Central memory CD8-positive, alpha-beta T cell (primary cell): ENCODE results near the gene PAFAH2.

ENCODE experiments used
- ATAC-seq: fragments of 150-1000 bp; cut with Tn5 transposase; replicated peaks from 2 replicates; pipeline ENCODE4 v1.10.0; 2022; ENCODE audit warnings: mild to moderate bottlenecking, moderate FRiP score, moderate number of reproducible peaks; ENCODE audit not compliant: poor library complexity, severe bottlenecking; ENCODE audit errors: extremely low read depth
- DNase-seq, 2 donors: peaks; one replicate each; pipeline ENCODE4 v3.0.0; 2021; ENCODE audit warnings: low spot score in 2 of 2
- H3K27ac Mint-ChIP-seq: one replicate; pipeline ENCODE4 v1.8.0; 2022; ENCODE audit warnings: low read depth, mild to moderate bottlenecking, moderate library complexity, mixed read lengths
- H3K27me3 Mint-ChIP-seq: one replicate; pipeline ENCODE4 v1.8.0; 2022; ENCODE audit warnings: mixed read lengths
- H3K36me3 Mint-ChIP-seq: one replicate; pipeline ENCODE4 v1.8.0; 2022; ENCODE audit warnings: mild to moderate bottlenecking, moderate library complexity, mixed read lengths; ENCODE audit not compliant: insufficient read depth
- H3K4me1 Mint-ChIP-seq: one replicate; pipeline ENCODE4 v1.8.0; 2022; ENCODE audit warnings: mixed read lengths
- H3K4me3 Mint-ChIP-seq: one replicate; pipeline ENCODE4 v1.8.0; 2022; ENCODE audit warnings: mild to moderate bottlenecking, moderate library complexity, mixed read lengths
- H3K9me3 Mint-ChIP-seq: one replicate; pipeline ENCODE4 v1.8.0; 2022; ENCODE audit warnings: mixed read lengths

Gene PAFAH2

DNA sequence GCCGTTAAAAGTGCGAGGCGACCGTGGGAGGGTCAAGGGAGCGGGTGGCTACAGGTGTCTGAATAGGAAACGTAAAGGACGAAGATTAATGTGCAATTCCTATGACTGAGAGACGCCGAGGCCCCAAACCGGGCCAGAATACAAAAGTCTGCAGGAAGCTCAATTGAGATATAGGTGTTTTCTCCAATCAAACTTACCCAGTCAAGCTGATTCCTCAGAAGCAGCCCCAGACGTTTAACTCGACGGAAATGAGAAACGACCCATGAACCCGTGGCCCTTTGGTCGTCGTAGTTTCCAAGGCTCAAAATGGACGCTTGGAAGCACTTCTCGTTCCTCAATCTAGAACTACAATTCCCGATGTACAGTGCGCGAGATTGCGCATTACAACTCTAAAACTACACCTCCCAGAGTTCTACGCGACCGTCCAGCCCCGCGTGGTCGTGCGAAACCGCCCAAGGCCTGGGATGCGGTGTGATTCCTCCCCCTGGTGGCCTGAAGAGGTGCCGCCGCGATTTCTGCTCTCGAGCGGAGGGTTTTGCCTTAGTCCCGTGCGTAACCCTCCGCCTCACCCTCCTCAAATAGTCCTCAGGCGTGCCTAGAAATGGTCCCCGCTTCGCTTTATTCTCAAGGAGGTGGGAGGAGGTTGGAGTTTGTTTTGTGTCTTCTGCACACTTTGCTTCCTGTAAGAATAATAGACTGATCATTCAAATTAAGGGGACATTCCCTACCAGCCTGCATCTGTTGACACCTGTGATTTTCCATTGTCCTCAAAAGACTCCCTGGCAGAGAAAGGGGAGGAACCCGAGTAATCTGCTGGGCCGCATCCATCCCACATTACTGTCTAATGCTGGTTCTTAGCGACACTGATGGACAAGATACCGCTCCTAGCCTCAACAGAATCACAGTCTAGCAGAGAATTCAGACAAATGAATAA is at the start of gene PAFAH2:
TSS of gene PAFAH2 (minus strand) at position 236 of the 934 bp plus-strand sequence. CDS start 7,247 bp downstream, outside the sequence.
- H3K27me3 Mint-ChIP-seq, result no peaks in the 10 kb centered on the region

DNA sequence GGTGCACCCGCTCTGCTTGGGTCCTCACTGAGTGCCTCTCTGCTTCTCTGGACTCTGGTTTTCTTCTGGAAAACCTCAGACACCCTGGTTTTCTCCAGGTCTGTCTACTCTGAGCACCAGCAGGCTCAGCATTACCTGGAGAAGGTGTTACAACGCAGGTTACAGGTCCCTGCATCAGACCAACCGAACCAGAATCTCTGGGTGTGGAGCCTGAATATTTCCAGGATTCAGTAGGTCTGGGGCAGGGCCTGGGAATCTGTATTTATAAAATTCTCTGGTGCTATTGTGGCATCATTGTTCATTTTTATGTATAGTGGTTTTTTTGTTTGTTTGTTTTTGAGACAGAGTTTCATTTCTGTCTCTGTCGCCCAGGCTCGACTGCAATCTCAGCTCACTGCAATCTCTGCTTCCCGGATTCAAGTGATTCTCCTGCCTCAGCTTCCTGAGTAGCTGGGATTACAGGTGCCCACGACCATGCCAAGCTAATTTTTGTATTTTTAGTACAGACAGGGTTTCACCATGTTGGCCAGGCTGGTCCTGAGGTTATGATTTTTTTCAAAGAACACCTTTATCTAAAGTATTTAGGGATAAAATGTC is 49.5 kb upstream of the PAFAH2 start:
- Mint-ChIP-seq H3K27me3 (peaks cover 93% of the 10 kb centered on the region), H3K27ac (no peak overlapping the region), H3K36me3 (no peaks in the 10 kb centered on the region), H3K4me1 (no peaks in the 10 kb centered on the region), H3K9me3 (no peaks in the 10 kb centered on the region), H3K4me3 (no peak overlapping the region)
- ATAC-seq (no peak), DNase-seq (no peak)

More for the DNA sequence above, at the start of gene PAFAH2:
- ATAC-seq (peak; percentile 99), DNase-seq (peak; percentile 91 to 97)
- Mint-ChIP-seq H3K27ac (peak within 1 kb of the TSS; percentile 100), H3K4me3 (peak within 1 kb of the TSS; percentile 94), H3K9me3 (no peaks in the 10 kb centered on the region), H3K4me1 (peaks cover 32% of the 10 kb centered on the region), H3K36me3 (peaks cover 9% of the 10 kb centered on the region)

DNA sequence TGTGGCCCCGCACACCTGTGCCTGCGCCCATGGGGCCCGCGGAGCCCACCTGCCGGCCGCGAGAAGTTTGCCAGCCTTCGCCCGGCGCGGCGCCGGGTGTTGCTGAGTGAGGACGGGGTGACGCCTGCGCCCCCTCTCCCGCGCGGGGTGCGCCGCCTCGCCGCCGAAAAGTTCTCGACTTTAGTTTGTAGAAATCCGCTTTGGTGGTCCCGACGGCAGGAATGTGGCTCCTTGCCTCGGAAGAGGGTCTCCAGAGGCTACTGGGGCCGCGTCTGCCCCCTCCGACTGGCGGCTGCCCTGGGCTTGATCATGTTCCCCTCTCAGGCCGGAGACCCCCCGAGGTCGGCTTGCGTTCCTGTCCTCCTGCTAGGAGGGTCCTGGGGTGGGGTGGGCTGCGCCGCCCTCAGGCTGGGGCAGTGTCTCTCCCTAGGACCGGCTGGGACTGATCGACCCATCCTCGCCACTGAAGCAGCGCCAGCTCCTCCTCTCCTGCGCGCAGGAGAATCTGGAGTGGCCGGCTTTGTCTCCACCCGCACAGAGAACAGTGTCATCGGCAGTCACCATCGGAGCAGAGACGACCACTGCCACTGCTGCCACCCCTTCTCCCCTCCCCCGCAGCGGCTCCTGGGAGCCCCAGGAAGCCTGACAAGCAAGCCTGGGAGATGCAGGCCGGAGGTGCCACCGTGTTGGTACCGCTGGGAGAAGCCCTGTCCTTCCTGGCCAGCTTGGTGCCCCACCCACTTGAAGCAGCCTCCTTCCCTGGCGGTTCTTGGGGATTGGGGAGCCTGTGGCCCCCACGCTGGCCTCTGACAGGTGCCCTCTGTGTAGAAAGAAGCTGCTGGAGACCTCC is 48.6 kb upstream of the PAFAH2 start:
- no peak overlapping the region for H3K27ac Mint-ChIP-seq
- H3K27me3 Mint-ChIP-seq, result peaks cover 88% of the 10 kb centered on the region
- ATAC-seq (no peak), DNase-seq (no peak)
- H3K4me1 Mint-ChIP-seq, result no peaks in the 10 kb centered on the region
- no peak overlapping the region for H3K4me3 Mint-ChIP-seq
- no peaks in the 10 kb centered on the region for H3K9me3 Mint-ChIP-seq
- H3K36me3 Mint-ChIP-seq, result no peaks in the 10 kb centered on the region

GRCh38 chr1:26045722-26046245 is 47.9 kb upstream of the PAFAH2 start, which contains the start of gene SLC30A2:
TSS of gene SLC30A2 (minus strand) at chr1:26046118. CDS start at chr1:26045896, 222 bp downstream.
- H3K27ac Mint-ChIP-seq, result no peak within 1 kb of the TSS
- ATAC-seq, result no peak

DNA sequence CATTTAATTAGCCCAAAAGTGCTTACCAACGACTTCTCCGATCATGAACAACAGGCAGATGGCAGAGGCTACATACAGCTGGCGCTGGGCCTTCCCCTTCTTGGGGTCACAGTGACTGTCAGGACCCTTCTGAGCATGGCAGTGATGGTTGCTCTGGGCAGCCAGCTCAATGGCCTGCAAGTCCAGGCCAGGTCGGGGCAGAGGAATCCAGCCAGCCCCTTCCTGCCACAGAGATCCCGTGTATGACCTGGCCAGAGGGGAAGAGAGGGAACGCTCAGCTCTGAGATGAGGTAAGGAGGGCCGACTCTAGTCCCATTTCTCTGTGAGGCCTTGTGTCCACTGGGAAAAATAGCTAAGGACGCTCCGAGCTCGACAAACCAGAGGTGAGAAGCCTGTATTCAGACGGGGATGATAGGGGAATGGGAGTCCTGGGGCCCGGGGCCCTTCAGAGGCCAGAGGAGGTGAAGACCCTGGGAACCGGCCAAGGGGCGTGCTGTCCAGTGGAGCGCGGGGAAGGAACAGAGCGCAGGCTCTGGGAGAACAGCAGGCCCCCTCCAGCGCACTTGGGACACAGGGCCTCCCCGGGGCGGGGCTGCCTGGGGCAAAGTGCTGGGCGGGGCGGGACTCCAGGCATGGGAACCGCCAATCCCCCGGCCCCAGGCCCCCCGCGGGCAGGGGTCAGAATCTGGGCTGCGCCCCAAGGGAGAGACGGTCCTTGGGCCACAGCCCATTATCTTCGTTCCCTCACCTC is 47.3 kb upstream of the PAFAH2 start:
- no peak overlapping the region for H3K27ac Mint-ChIP-seq
- H3K9me3 Mint-ChIP-seq, result no peaks in the 10 kb centered on the region
- no peak overlapping the region for H3K4me3 Mint-ChIP-seq
- no peak for DNase-seq
- no peaks in the 10 kb centered on the region for H3K4me1 Mint-ChIP-seq
- H3K27me3 Mint-ChIP-seq, result peaks cover 76% of the 10 kb centered on the region
- peaks cover 2% of the 10 kb centered on the region for H3K36me3 Mint-ChIP-seq
- ATAC-seq, result no peak

More at GRCh38 chr1:26045722-26046245, 47.9 kb upstream of the PAFAH2 start, which contains the start of gene SLC30A2:
- Mint-ChIP-seq H3K36me3 (peaks cover 1% of the 10 kb centered on the region), H3K4me1 (no peaks in the 10 kb centered on the region), H3K27me3 (peaks cover 83% of the 10 kb centered on the region), H3K9me3 (no peaks in the 10 kb centered on the region), H3K4me3 (no peak within 1 kb of the TSS)
- DNase-seq, result no peak

GRCh38 chr1:26044414-26044813 is 46.6 kb upstream of the PAFAH2 start:
- Mint-ChIP-seq H3K36me3 (peaks cover 2% of the 10 kb centered on the region), H3K4me1 (no peaks in the 10 kb centered on the region), H3K27me3 (peaks cover 69% of the 10 kb centered on the region), H3K4me3 (no peak overlapping the region), H3K27ac (no peak overlapping the region), H3K9me3 (no peaks in the 10 kb centered on the region)
- ATAC-seq (no peak), DNase-seq (no peak)

DNA sequence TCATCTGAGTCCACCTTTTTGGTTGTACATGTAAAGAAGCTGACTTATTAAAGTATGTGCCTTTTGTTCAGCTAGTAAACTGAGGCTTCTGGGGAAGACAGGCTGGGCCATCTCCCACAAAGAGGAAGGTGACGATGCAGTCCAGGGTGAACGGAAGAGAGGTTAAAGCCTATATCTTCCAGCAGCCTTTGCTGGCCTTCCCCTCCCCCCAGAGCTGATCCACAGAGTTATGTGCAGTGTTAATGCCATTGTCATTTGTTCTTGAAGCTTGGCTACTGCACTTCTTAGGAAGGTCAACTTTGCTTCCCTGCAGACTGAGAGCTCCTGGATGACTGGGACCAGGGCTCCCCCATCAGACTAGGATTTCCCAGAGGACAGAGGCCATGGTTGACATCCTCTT is 45.9 kb upstream of the PAFAH2 start:
- Mint-ChIP-seq H3K27me3 (peaks cover 67% of the 10 kb centered on the region), H3K4me1 (no peaks in the 10 kb centered on the region), H3K4me3 (no peak overlapping the region), H3K36me3 (peaks cover 2% of the 10 kb centered on the region), H3K27ac (no peak overlapping the region), H3K9me3 (no peaks in the 10 kb centered on the region)
- no peak for ATAC-seq
- no peak for DNase-seq

- Mint-ChIP-seq H3K4me1 (no peaks in the 10 kb centered on the region), H3K4me3 (no peak overlapping the region), H3K27me3 (peaks cover 51% of the 10 kb centered on the region), H3K27ac (no peak overlapping the region), H3K9me3 (no peaks in the 10 kb centered on the region), H3K36me3 (peaks cover 2% of the 10 kb centered on the region)
- ATAC-seq, result no peak
- no peak for DNase-seq
Measured at GRCh38 chr1:26041978-26042377, 44.1 kb upstream of the PAFAH2 start.

DNA sequence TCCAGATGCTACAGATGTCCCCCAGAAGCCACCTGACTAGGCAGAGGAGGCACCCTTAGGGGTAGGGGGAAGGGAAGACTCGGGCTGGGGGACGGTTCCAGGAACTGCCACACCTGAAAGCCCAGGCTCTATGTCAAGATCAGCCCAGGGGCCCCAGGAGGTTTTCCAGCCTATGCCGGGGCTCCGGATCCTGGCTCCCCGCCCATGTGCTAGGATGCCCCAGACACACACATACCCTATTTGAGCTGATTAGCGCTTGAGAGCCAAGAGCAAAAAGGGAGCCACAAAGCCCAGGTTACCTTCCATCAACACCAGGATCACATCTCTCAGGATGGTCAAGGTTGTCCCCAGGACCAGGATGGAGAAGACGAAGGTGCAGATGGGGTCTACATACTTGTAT is 43.5 kb upstream of the PAFAH2 start:
- Mint-ChIP-seq H3K4me3 (no peak overlapping the region), H3K36me3 (peaks cover 2% of the 10 kb centered on the region), H3K9me3 (no peaks in the 10 kb centered on the region), H3K27me3 (peaks cover 45% of the 10 kb centered on the region), H3K4me1 (no peaks in the 10 kb centered on the region), H3K27ac (no peak overlapping the region)
- ATAC-seq, result no peak
- DNase-seq, result no peak

DNA sequence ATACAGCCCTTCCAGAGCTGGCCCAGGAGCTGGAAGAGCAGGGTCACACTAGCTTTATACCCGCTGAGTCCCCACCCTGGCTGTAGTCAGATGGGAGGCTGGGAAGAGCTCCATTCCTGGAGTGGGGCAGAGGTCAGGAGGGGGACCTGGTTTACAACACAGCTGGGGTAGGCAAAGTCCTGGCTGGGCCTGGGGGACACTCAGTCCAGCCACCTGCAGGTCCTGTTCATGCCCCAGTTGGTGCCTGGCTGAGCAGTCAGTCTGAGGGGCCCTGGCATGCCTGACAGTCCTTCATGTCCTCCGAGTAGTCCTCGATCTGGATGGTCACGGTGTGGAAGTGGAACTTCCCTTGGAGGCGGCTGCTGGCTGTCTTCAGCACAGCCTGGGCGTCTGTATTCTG is 41.0 kb upstream of the PAFAH2 start:
- ATAC-seq (no peak), DNase-seq (no peak)
- H3K36me3 Mint-ChIP-seq, result peaks cover 2% of the 10 kb centered on the region
- H3K4me3 Mint-ChIP-seq, result no peak overlapping the region
- H3K9me3 Mint-ChIP-seq, result no peaks in the 10 kb centered on the region
- H3K27me3 Mint-ChIP-seq, result peaks cover 25% of the 10 kb centered on the region
- no peak overlapping the region for H3K27ac Mint-ChIP-seq
- peaks cover 19% of the 10 kb centered on the region for H3K4me1 Mint-ChIP-seq

DNA sequence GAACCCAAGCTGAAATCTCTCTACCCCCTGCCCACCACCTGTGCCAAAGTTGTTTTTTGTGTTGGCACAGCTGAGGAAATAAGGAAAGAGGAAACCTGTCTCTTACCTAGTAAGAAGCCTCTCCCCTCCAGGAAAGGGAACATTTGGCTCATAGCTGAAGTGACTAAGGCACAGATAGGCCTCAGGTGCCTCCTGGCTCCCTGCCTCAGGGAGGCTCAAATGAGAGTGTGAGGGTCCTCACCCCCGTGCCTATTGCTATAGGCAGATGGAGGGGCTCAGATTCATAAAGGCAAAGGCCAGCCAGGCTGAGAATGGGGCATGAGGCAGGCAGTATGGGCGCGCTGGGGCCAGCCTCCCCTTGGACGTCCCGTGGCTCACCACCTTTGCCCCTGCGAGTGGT is 40.6 kb upstream of the PAFAH2 start:
- H3K9me3 Mint-ChIP-seq, result no peaks in the 10 kb centered on the region
- peaks cover 21% of the 10 kb centered on the region for H3K27me3 Mint-ChIP-seq
- H3K4me3 Mint-ChIP-seq, result no peak overlapping the region
- peaks cover 2% of the 10 kb centered on the region for H3K36me3 Mint-ChIP-seq
- no peak overlapping the region for H3K27ac Mint-ChIP-seq
- no peak for ATAC-seq
- H3K4me1 Mint-ChIP-seq, result peaks cover 19% of the 10 kb centered on the region
- DNase-seq, result no peak
